IMR-90 (cell line): Measurements from ENCODE around the gene JSRP1. TPM values are rescaled to one million over a fixed set of nuclear protein-coding genes. Genes with fewer than 3 reads are reported as not detected.
A peak's percentile ranks its signal among the peaks of the same experiment; 100 is the strongest.

Experiments used
- ATAC-seq: fragments of 200-7000 bp; cut with Tn5 transposase; 2 replicates; pipeline ENCODE4 v1.9.1; 2020; ENCODE audit warnings: low read depth, mild to moderate bottlenecking, moderate library complexity
- BruUV-seq: library from RNA; stranded (reverse); fragments of 400-500 nt; replicated peaks from 2 replicates; lab custom pipeline; 2021; lab: Mats Ljungman, UMichigan
- CTCF ChIA-PET: fragments of 300-600 bp; formaldehyde crosslinking; extraction: SDS; loops from one replicate; lab custom pipeline; 2021; ENCODE audit warnings: antibody characterized with exemption; lab: Yijun Ruan, JAX
- POLR2A ChIA-PET: fragments of 300-600 bp; sonication (Branson Sonifier 250); formaldehyde crosslinking; loops from one replicate; lab custom pipeline; 2022; ENCODE audit warnings: antibody characterized with exemption; ENCODE audit not compliant: unreplicated experiment; lab: Charles Lee
- DNase-seq: peaks from one replicate; pipeline ENCODE4 v3.0.0; 2013
- H2AFZ ChIP-seq: replicated peaks from 2 replicates; pipeline ENCODE3; 2013; ENCODE audit warnings: low read length, mild to moderate bottlenecking; ENCODE audit not compliant: poor library complexity
- H2AK5ac ChIP-seq: 2 replicates; pipeline ENCODE4 v1.6.1; 2013; ENCODE audit warnings: low read depth, low read length, inconsistent platforms
- H2AK9ac ChIP-seq: replicated peaks from 2 replicates; pipeline ENCODE3; 2013; ENCODE audit warnings: mild to moderate bottlenecking, low read depth, low read length, moderate library complexity; ENCODE audit not compliant: poor library complexity
- H2BK120ac ChIP-seq: 2 replicates; pipeline ENCODE4 v1.6.1; 2013; ENCODE audit warnings: low read depth, low read length, inconsistent platforms
- H2BK15ac ChIP-seq: 3 replicates; pipeline ENCODE4 v1.6.1; 2013; ENCODE audit warnings: low read depth, low read length, inconsistent platforms
- H2BK20ac ChIP-seq: 2 replicates; pipeline ENCODE4 v1.6.1; 2013; ENCODE audit warnings: low read depth, mild to moderate bottlenecking, inconsistent platforms, low read length, moderate library complexity
- H2BK5ac ChIP-seq: 2 replicates; pipeline ENCODE4 v1.6.1; 2013; ENCODE audit warnings: mild to moderate bottlenecking, low read depth, low read length, inconsistent platforms; ENCODE audit not compliant: poor library complexity, severe bottlenecking
- H3K14ac ChIP-seq: replicated peaks from 2 replicates; pipeline ENCODE4 v1.6.1; 2013; ENCODE audit warnings: low read depth, low read length, inconsistent platforms
- H3K18ac ChIP-seq: 2 replicates; pipeline ENCODE4 v1.6.1; 2013; ENCODE audit warnings: low read depth, low read length, control low read depth
- H3K23ac ChIP-seq: 2 replicates; pipeline ENCODE4 v1.6.1; 2013; ENCODE audit warnings: low read depth, low read length, inconsistent platforms
- H3K27ac ChIP-seq: 2 replicates; pipeline ENCODE4 v1.5.1; 2013; ENCODE audit warnings: mild to moderate bottlenecking, control low read depth, low read length; ENCODE audit not compliant: insufficient read depth
- H3K27me3 ChIP-seq: 2 replicates; pipeline ENCODE4 v1.6.1; 2013; ENCODE audit warnings: low read length; ENCODE audit not compliant: control insufficient read depth, insufficient read depth
- H3K36me3 ChIP-seq: 2 replicates; pipeline ENCODE4 v1.6.1; 2013; ENCODE audit warnings: low read length, mixed read lengths; ENCODE audit not compliant: control insufficient read depth, insufficient read depth
- H3K4ac ChIP-seq: 2 replicates; pipeline ENCODE4 v1.6.1; 2013; ENCODE audit warnings: low read depth, low read length, inconsistent platforms
- H3K4me1 ChIP-seq: 2 replicates; pipeline ENCODE4 v1.6.1; 2013; ENCODE audit warnings: low read length, mixed read lengths; ENCODE audit not compliant: control insufficient read depth, insufficient read depth
- H3K4me2 ChIP-seq: 2 replicates; pipeline ENCODE4 v1.6.1; 2013; ENCODE audit warnings: low read depth, mild to moderate bottlenecking, control low read depth, low read length, moderate library complexity
- H3K4me3 ChIP-seq: 2 replicates; pipeline ENCODE4 v1.5.1; 2013; ENCODE audit warnings: low read depth, mild to moderate bottlenecking, control low read depth, low read length, moderate library complexity; ENCODE audit not compliant: insufficient read depth
- H3K56ac ChIP-seq: 2 replicates; pipeline ENCODE4 v1.6.1; 2013; ENCODE audit warnings: low read length, inconsistent platforms; ENCODE audit not compliant: insufficient read depth; ENCODE audit errors: extremely low read depth
- H3K79me1 ChIP-seq, 2 experiments: 2 replicates each; pipeline ENCODE4 v1.6.1; 2013; ENCODE audit warnings: low read length in 2 of 2, inconsistent platforms in 1 of 2, low read depth in 1 of 2
- H3K9ac ChIP-seq: 2 replicates; pipeline ENCODE4 v1.6.1; 2013; ENCODE audit warnings: low read depth, low read length, control low read depth
- H3K9me1 ChIP-seq: 2 replicates; pipeline ENCODE4 v1.6.1; 2013; ENCODE audit warnings: low read length, inconsistent platforms; ENCODE audit not compliant: insufficient read depth
- H3K9me3 ChIP-seq: 2 replicates; pipeline ENCODE4 v1.6.1; 2013; ENCODE audit warnings: low read length; ENCODE audit not compliant: control insufficient read depth, insufficient read depth
- H4K20me1 ChIP-seq: 2 replicates; pipeline ENCODE4 v1.6.1; 2013; ENCODE audit warnings: low read length, inconsistent platforms; ENCODE audit not compliant: insufficient read depth
- H4K5ac ChIP-seq: 2 replicates; pipeline ENCODE4 v1.6.1; 2013; ENCODE audit warnings: mild to moderate bottlenecking, low read depth, low read length, control low read depth
- H4K8ac ChIP-seq, 2 experiments: 2 replicates each; pipeline ENCODE4 v1.6.1; 2013; ENCODE audit warnings: low read depth in 2 of 2, low read length in 2 of 2, control low read depth in 1 of 2, inconsistent platforms in 1 of 2
- H4K91ac ChIP-seq: 2 replicates; pipeline ENCODE4 v1.6.1; 2013; ENCODE audit warnings: low read depth, low read length, inconsistent platforms; ENCODE audit not compliant: insufficient read depth
- CTCF ChIP-seq: conservative IDR thresholded peaks from 2 replicates; pipeline ENCODE4 v1.5.1; 2012; ENCODE audit warnings: mild to moderate bottlenecking, low read depth, low read length, improper control_type of control experiment
- ELK1 ChIP-seq: fragments of 150-350 bp; IDR thresholded peaks from 2 replicates; pipeline ENCODE4 v1.6.1; 2016; ENCODE audit warnings: low read depth, mild to moderate bottlenecking, low read length, moderate library complexity, borderline replicate concordance
- FOS ChIP-seq: fragments of 150-350 bp; IDR thresholded peaks from 2 replicates; pipeline ENCODE4 v1.6.1; 2016; ENCODE audit warnings: low read depth, low read length
- MAFK ChIP-seq: IDR thresholded peaks from 2 replicates; pipeline ENCODE4 v1.6.1; 2012; ENCODE audit warnings: low read depth, low read length, improper control_type of control experiment
- MXI1 ChIP-seq: IDR thresholded peaks from 2 replicates; pipeline ENCODE4 v1.6.1; 2012; ENCODE audit warnings: low read depth, mild to moderate bottlenecking, low read length, moderate library complexity, borderline replicate concordance
- NFE2L2 ChIP-seq: fragments of 150-350 bp; IDR thresholded peaks from 2 replicates; pipeline ENCODE4 v1.6.1; 2016; ENCODE audit warnings: low read depth, mild to moderate bottlenecking, low read length
- POLR2A ChIP-seq: IDR thresholded peaks from 2 replicates; pipeline ENCODE4 v1.6.1; 2012; ENCODE audit warnings: mild to moderate bottlenecking, low read depth, low read length
- RFX5 ChIP-seq: IDR thresholded peaks from 2 replicates; pipeline ENCODE4 v1.8.0; 2012; ENCODE audit warnings: low read depth, mild to moderate bottlenecking, low read length, moderate library complexity
- WGBS, 2 experiments: methylation state at CpG; one replicate each; pipeline versions ENCODE4 v1.1.5 to v1.1.7; 2013; ENCODE audit warnings: missing lambda C conversion rate in 2 of 2; ENCODE audit not compliant: insufficient read length in 1 of 2; ENCODE audit errors: extremely low coverage in 2 of 2; 5-methylcytosine and 5-hydroxymethylcytosine counted together
- dilution Hi-C: fragments of 300-500 bp; cut with HindIII; formaldehyde crosslinking; loops from one replicate; pipeline ENCODE4 v1.14.3; 2018; ENCODE audit warnings: low sequenced_read_pairs; ENCODE audit not compliant: unreplicated experiment
- in situ Hi-C: fragments of 300-500 bp; cut with MboI; formaldehyde crosslinking; loops from 3 replicates; pipeline ENCODE4 v1.14.3; 2019; ENCODE audit warnings: low sequenced_read_pairs, inconsistent platforms, mixed read lengths
- intact Hi-C: fragments of 100-400 bp; cut with micrococcal nuclease; formaldehyde crosslinking; loops from 2 replicates; pipeline ENCODE4 v1.10.0; 2022
- polyA plus RNA-seq, 3 experiments: library from polyadenylated mRNA; depleted of rRNA; stranded (reverse); fragments of >200 nt; gene quantifications; 2 replicates each; pipeline ENCODE4 v1.2.3, GENCODE V29; 2012; ENCODE audit warnings: low replicate concordance in 1 of 3
- total RNA-seq: library from RNA; depleted of rRNA; stranded (reverse); fragments of >200 nt; gene quantifications from 2 replicates; pipeline ENCODE4 v1.2.3, GENCODE V29; 2012

JSRP1 gene
- total and polyA plus RNA-seq, 2 of the 4 experiments (the other 2 are of a cell fraction) = not detected

GRCh38 chr19:2275588-2276428 lies 19.6 kb upstream of the JSRP1 start:
- H4K20me1 ChIP-seq = peaks cover 63% of the 10 kb centered on the region
- no peak for ATAC-seq
- dilution Hi-C loops = no loop called here

More at GRCh38 chr19:2275588-2276428, 19.6 kb upstream of the JSRP1 start:
- H3K4me3 ChIP-seq = no peak overlapping the region
- no peak overlapping the region for H3K4me2 ChIP-seq
- H3K4ac ChIP-seq = no peak overlapping the region
- H2AK9ac ChIP-seq = peak overlapping the region; percentile 42
- H4K5ac ChIP-seq = no peak overlapping the region
- no peaks in the 10 kb centered on the region for H3K9me3 ChIP-seq
- no peak overlapping the region for H3K9ac ChIP-seq
- no peak overlapping the region for H2AK5ac ChIP-seq
- H3K27ac ChIP-seq = no peak overlapping the region
- no peak overlapping the region for H4K8ac ChIP-seq
- no peak overlapping the region for H2BK20ac ChIP-seq
- BruUV-seq = no TSS peak
- peaks cover 14% of the 10 kb centered on the region for H3K4me1 ChIP-seq
- H2BK5ac ChIP-seq = no peak overlapping the region
- peak overlapping the region; percentile 21 for H2AFZ ChIP-seq
- no peaks in the 10 kb centered on the region for H3K27me3 ChIP-seq
- H4K91ac ChIP-seq = no peak overlapping the region
- H3K23ac ChIP-seq = no peak overlapping the region
- H3K18ac ChIP-seq = no peak overlapping the region
- intact Hi-C loops = loop anchor here (1.0 kb wide), 1 partner anchor 115 kb away; no protein-coding TSS in a partner anchor
- no peak for TF ChIP-seq CTCF
- no peak for TF ChIP-seq NFE2L2
- no peak for TF ChIP-seq ELK1
- no peak for TF ChIP-seq MAFK
- TF ChIP-seq FOS = no peak
- no peak for TF ChIP-seq POLR2A
- TF ChIP-seq MXI1 = no peak
- TF ChIP-seq RFX5 = no peak
- no peak overlapping the region for H3K14ac ChIP-seq
- DNase-seq = no peak
- H2BK15ac ChIP-seq = no peak overlapping the region
- no peak overlapping the region for H2BK120ac ChIP-seq
- ChIA-PET CTCF (no interaction called here), POLR2A (no interaction called here)
- peaks cover 34% of the 10 kb centered on the region for H3K36me3 ChIP-seq
- H3K9me1 ChIP-seq = no peaks in the 10 kb centered on the region; the same call in 1 of the 2 replicates
- peaks cover 7 to 42% of the 10 kb centered on the region in 2 experiments for H3K79me1 ChIP-seq
- in situ Hi-C loops = loop anchor here (10.0 kb wide), 1 partner anchor 339 kb away; no protein-coding TSS in a partner anchor
- WGBS, 2 experiments = 74% methylated on average over 54 of the region's 74 CpGs; no CpG with 5 or more reads in 1 of the 2 experiments
- H3K56ac ChIP-seq = no peak overlapping the region
